GM21447 (cell line): ENCODE data around the gene HSPA1B.
"Not testable (repeated sequence)": the region's sequence is repeated elsewhere in the genome, so short reads cannot be mapped to it uniquely, and the experiment has no call there.

Source experiments
- ATAC-seq: cut with Tn5 transposase; IDR thresholded peaks from one replicate; pipeline ENCODE4 v1.9.1; 2021; ENCODE audit not compliant: unreplicated experiment

The HSPA1B gene

GRCh38 chr6:31797588-31797987 lies 29.9 kb upstream of the HSPA1B start:
- no peak for ATAC-seq

- ATAC-seq, result no peak
Observed at GRCh38 chr6:31799781-31800180, 27.8 kb upstream of the HSPA1B start.

GRCh38 chr6:31801031-31801927 lies 26.3 kb upstream of the HSPA1B start:
- not testable (repeated sequence) for ATAC-seq

- no peak for ATAC-seq
Observed at GRCh38 chr6:31805939-31806469, 21.5 kb upstream of the HSPA1B start.

GRCh38 chr6:31806470-31807272 lies 20.9 kb upstream of the HSPA1B start, which contains the start of gene LSM2:
Gene LSM2, minus strand, starts transcription at chr6:31806966. Its CDS starts 209 bp downstream, at chr6:31806757.
- ATAC-seq, result peak; percentile 82

GRCh38 chr6:31808599-31808998 lies 18.9 kb upstream of the HSPA1B start:
- not testable (repeated sequence) for ATAC-seq

- ATAC-seq, result no peak
Observed at GRCh38 chr6:31811645-31812044, 15.9 kb upstream of the HSPA1B start.

GRCh38 chr6:31813465-31813849 lies 14.1 kb upstream of the HSPA1B start:
- ATAC-seq, result no peak

- ATAC-seq, result peak; percentile 38
Observed at GRCh38 chr6:31814677-31815024, 12.9 kb upstream of the HSPA1B start.

- ATAC-seq, result no peak
Observed at GRCh38 chr6:31815025-31815838, 12.3 kb upstream of the HSPA1B start, which contains the start of the genes HSPA1A and HSPA1L. Gene HSPA1A, plus strand, starts transcription at chr6:31815543. Its CDS starts 214 bp downstream, at chr6:31815757. Gene HSPA1L, minus strand, starts transcription at chr6:31815283. Its CDS starts 3,311 bp downstream, at chr6:31811972.

GRCh38 chr6:31817133-31817928 lies 10.2 kb upstream of the HSPA1B start:
- not testable (repeated sequence) for ATAC-seq

GRCh38 chr6:31817929-31818511 lies 9.5 kb upstream of the HSPA1B start:
- ATAC-seq, result not testable (repeated sequence)

- ATAC-seq, result no peak
Observed at GRCh38 chr6:31819871-31820299, 7.7 kb upstream of the HSPA1B start.

GRCh38 chr6:31820399-31820798 lies 7.1 kb upstream of the HSPA1B start:
- not testable (repeated sequence) for ATAC-seq

- ATAC-seq, result peak; percentile 42
Observed at GRCh38 chr6:31821301-31822035, 6.1 kb upstream of the HSPA1B start.

- peak; percentile 37 for ATAC-seq
Observed at GRCh38 chr6:31822036-31822821, 5.3 kb upstream of the HSPA1B start.

- not testable (repeated sequence) for ATAC-seq
Observed at GRCh38 chr6:31823592-31824196, 3.8 kb upstream of the HSPA1B start.
